DOHH2 (cell line): ENCODE data around the gene ORMDL3.

Experiments used
- H3F3A ChIP-seq: fragments of 200-600 bp; sonication (generic), shearing (Covaris generic); 2 replicates; pipeline ENCODE4 v1.6.0; 2016; ENCODE audit warnings: antibody characterized with exemption, mild to moderate bottlenecking; ENCODE audit not compliant: control insufficient read depth, insufficient read depth
- H3K27ac ChIP-seq: fragments of 200-600 bp; sonication (generic); 2 replicates; pipeline ENCODE4 v1.5.1; 2014; ENCODE audit warnings: low read depth, mild to moderate bottlenecking, low read length, moderate library complexity
- H3K27me3 ChIP-seq: fragments of 200-600 bp; sonication (generic); 2 replicates; pipeline ENCODE4 v1.6.1; 2014; ENCODE audit warnings: mild to moderate bottlenecking, low read length, mixed read lengths; ENCODE audit not compliant: control insufficient read depth
- H3K36me3 ChIP-seq: fragments of 200-600 bp; sonication (generic); 2 replicates; pipeline ENCODE4 v1.6.1; 2014; ENCODE audit warnings: mild to moderate bottlenecking, low read length, moderate library complexity, mixed read lengths; ENCODE audit not compliant: control insufficient read depth
- H3K4me1 ChIP-seq: fragments of 200-600 bp; sonication (generic); 2 replicates; pipeline ENCODE4 v1.6.1; 2014; ENCODE audit warnings: mild to moderate bottlenecking, low read length, mixed read lengths; ENCODE audit not compliant: control insufficient read depth
- H3K4me2 ChIP-seq: fragments of 200-600 bp; sonication (generic); 2 replicates; pipeline ENCODE4 v1.6.0; 2014; ENCODE audit warnings: mild to moderate bottlenecking, low read length, moderate library complexity
- H3K4me3 ChIP-seq: fragments of 200-600 bp; sonication (generic); 2 replicates; pipeline ENCODE4 v1.5.1; 2014; ENCODE audit warnings: mild to moderate bottlenecking, low read length, mixed read lengths
- H3K79me2 ChIP-seq: fragments of 200-600 bp; sonication (generic); 2 replicates; pipeline ENCODE4 v1.6.1; 2014; ENCODE audit warnings: mild to moderate bottlenecking, low read length, mixed read lengths; ENCODE audit not compliant: control insufficient read depth
- H3K9me2 ChIP-seq: fragments of 200-600 bp; sonication (generic); replicated peaks from 2 replicates; pipeline ENCODE4 v1.6.1; 2014; ENCODE audit warnings: mild to moderate bottlenecking, low read length, mixed read lengths; ENCODE audit not compliant: control insufficient read depth
- H3K9me3 ChIP-seq: fragments of 200-600 bp; sonication (generic); 2 replicates; pipeline ENCODE4 v1.6.1; 2014; ENCODE audit warnings: antibody characterized with exemption, low read length, mixed read lengths; ENCODE audit not compliant: control insufficient read depth, insufficient read depth
- H4K20me1 ChIP-seq: fragments of 200-600 bp; sonication (generic); 2 replicates; pipeline ENCODE4 v1.6.0; 2014; ENCODE audit warnings: low read depth, mild to moderate bottlenecking, antibody characterized with exemption, low read length, moderate library complexity; ENCODE audit not compliant: control insufficient read depth, insufficient read depth
- EZH2phosphoT487 ChIP-seq: fragments of 200-600 bp; sonication (generic); IDR thresholded peaks from 2 replicates; pipeline ENCODE4 v1.6.1; 2017; ENCODE audit warnings: borderline replicate concordance, mild to moderate bottlenecking, antibody characterized with exemption, low read length, moderate library complexity, mixed read lengths
- TF ChIP-seq, protein P1 (sequence below): fragments of 200-600 bp; sonication (generic); IDR thresholded peaks from one replicate; pipeline ENCODE4 v1.5.1; 2014; ENCODE audit warnings: antibody characterized with exemption, mild to moderate bottlenecking, low read depth, low read length; ENCODE audit not compliant: poor library complexity, severe bottlenecking

The ORMDL3 gene

DNA sequence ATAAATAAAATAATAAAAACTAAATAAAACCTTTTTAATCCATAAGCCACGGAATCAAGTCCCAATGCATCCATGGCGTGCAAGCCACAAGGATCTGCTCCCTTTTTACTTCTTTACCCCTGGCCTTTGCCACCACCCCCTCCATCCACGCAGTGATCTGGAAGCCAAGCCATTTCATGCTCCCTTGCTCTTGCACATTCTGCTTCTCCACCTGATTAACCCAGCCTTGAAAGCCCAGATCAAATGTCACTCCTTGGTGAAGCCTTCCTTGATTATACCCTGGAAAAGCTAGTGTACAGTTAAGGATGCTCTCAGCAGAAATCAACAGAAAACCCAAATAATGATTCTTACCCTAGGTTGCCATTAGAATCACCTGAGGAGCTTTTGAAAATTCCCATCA is 10.0 kb upstream of the ORMDL3 start:
- H3K79me2 ChIP-seq = no peaks in the 10 kb centered on the region
- TF ChIP-seq, protein P1, sequence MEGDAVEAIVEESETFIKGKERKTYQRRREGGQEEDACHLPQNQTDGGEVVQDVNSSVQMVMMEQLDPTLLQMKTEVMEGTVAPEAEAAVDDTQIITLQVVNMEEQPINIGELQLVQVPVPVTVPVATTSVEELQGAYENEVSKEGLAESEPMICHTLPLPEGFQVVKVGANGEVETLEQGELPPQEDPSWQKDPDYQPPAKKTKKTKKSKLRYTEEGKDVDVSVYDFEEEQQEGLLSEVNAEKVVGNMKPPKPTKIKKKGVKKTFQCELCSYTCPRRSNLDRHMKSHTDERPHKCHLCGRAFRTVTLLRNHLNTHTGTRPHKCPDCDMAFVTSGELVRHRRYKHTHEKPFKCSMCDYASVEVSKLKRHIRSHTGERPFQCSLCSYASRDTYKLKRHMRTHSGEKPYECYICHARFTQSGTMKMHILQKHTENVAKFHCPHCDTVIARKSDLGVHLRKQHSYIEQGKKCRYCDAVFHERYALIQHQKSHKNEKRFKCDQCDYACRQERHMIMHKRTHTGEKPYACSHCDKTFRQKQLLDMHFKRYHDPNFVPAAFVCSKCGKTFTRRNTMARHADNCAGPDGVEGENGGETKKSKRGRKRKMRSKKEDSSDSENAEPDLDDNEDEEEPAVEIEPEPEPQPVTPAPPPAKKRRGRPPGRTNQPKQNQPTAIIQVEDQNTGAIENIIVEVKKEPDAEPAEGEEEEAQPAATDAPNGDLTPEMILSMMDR = no peak
- no peak for TF ChIP-seq EZH2phosphoT487
- no peaks in the 10 kb centered on the region for H3K9me2 ChIP-seq
- H3K27ac ChIP-seq = no peak overlapping the region
- no peaks in the 10 kb centered on the region for H3K36me3 ChIP-seq
- H3K4me3 ChIP-seq = no peak overlapping the region
- no peaks in the 10 kb centered on the region for H3F3A ChIP-seq
- no peaks in the 10 kb centered on the region for H3K9me3 ChIP-seq
- H3K4me1 ChIP-seq = peaks cover 13% of the 10 kb centered on the region
- no peaks in the 10 kb centered on the region for H3K27me3 ChIP-seq
- H3K4me2 ChIP-seq = no peak overlapping the region
- no peaks in the 10 kb centered on the region for H4K20me1 ChIP-seq

DNA sequence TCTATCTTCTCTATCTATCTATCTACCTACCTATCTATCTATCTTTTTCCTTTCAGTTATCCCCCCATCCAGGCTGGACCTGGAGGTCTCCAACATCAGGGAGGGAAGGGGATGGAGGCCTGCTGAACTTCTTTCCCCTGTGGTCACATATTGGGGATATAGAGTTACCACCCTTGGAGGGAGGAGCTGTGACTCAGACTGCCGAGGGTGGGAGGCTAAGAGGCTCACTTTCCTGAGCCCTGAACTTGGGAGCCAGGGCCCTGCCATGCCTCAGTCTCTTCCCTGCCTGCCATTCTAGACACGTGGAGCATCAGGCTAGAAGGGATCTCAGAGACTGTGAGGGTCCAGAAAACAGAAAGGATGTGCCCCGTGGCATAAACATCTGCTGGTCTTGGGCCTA is 8.5 kb upstream of the ORMDL3 start:
- H3K27ac ChIP-seq = no peak overlapping the region
- no peaks in the 10 kb centered on the region for H3K9me2 ChIP-seq
- H3K27me3 ChIP-seq = no peaks in the 10 kb centered on the region
- peaks cover 13% of the 10 kb centered on the region for H3K4me1 ChIP-seq
- no peaks in the 10 kb centered on the region for H3F3A ChIP-seq
- no peaks in the 10 kb centered on the region for H3K9me3 ChIP-seq
- no peaks in the 10 kb centered on the region for H3K36me3 ChIP-seq
- no peak overlapping the region for H3K4me2 ChIP-seq
- H3K79me2 ChIP-seq = no peaks in the 10 kb centered on the region
- H3K4me3 ChIP-seq = no peak overlapping the region
- H4K20me1 ChIP-seq = no peaks in the 10 kb centered on the region
- TF ChIP-seq, protein P1 = no peak
- no peak for TF ChIP-seq EZH2phosphoT487

DNA sequence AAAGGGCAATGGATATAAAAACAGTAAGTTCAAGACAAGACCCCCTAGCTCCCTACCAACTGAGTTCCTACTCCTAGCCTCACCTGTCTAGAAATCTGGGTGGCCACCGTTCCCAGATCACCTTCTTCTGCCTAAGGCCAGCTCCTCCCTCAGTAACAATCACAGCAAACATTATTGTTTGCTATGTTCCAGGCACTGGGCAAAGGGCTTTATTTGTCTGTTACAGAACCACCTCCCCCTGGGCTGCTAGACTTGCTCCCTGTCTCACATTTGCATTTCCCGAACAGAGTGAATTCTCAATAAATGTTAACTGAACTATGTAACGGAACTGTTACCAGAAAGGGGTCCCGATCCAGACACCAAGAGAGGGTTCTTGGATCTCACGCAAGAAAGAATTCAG is 6.9 kb upstream of the ORMDL3 start:
- Histone ChIP-seq H3K4me1 (peaks cover 6% of the 10 kb centered on the region), H4K20me1 (no peaks in the 10 kb centered on the region), H3K4me2 (no peak overlapping the region), H3K4me3 (no peak overlapping the region), H3K79me2 (no peaks in the 10 kb centered on the region), H3K36me3 (no peaks in the 10 kb centered on the region), H3F3A (no peaks in the 10 kb centered on the region), H3K9me2 (no peaks in the 10 kb centered on the region), H3K9me3 (no peaks in the 10 kb centered on the region), H3K27me3 (no peaks in the 10 kb centered on the region), H3K27ac (no peak overlapping the region)
- TF ChIP-seq EZH2phosphoT487 = no peak
- TF ChIP-seq, protein P1 = no peak

DNA sequence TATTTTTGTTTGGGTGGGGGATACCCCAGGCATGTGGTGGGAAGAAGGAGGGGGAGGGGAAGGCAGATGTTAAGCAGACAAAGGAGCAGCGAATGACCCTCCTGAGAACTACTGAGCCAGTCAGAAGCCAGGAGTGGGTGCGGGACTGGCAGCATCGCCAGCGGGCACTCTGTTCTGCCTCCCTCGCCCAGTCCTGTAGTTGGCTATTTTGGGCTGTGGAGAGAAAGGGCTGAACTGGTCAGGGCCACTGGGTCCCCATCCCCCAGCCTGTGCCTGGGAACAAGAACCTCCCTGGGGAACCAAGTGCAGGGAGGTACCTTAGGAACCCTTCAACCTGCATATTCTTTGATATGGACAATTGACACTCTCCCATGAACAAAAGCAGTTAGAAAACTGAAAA is 6.5 kb upstream of the ORMDL3 start:
- Histone ChIP-seq H3K4me2 (no peak overlapping the region), H3K4me1 (peaks cover 6% of the 10 kb centered on the region), H4K20me1 (no peaks in the 10 kb centered on the region), H3K4me3 (no peak overlapping the region), H3K36me3 (no peaks in the 10 kb centered on the region), H3K27ac (no peak overlapping the region), H3K79me2 (no peaks in the 10 kb centered on the region), H3K9me2 (no peaks in the 10 kb centered on the region), H3F3A (no peaks in the 10 kb centered on the region), H3K9me3 (no peaks in the 10 kb centered on the region), H3K27me3 (no peaks in the 10 kb centered on the region)
- no peak for TF ChIP-seq EZH2phosphoT487
- TF ChIP-seq, protein P1 = no peak
